PC-9 (cell line): Measurements from ENCODE around the gene CNNM2. TPM values are rescaled to one million over a fixed set of nuclear protein-coding genes. Genes with fewer than 3 reads are reported as not detected.
"Not testable (repeated sequence)": the region's sequence is repeated elsewhere in the genome, so short reads cannot be mapped to it uniquely, and the experiment has no call there.

Experiments used
- BruUV-seq: library from RNA; stranded (reverse); fragments of 400-500 nt; replicated peaks from 2 replicates; lab custom pipeline; 2021; lab: Mats Ljungman, UMichigan
- CTCF ChIA-PET: fragments of 300-600 bp; sonication (Branson Sonifier 250); formaldehyde crosslinking; loops from one replicate; lab custom pipeline; 2022; ENCODE audit warnings: antibody characterized with exemption; lab: Charles Lee
- POLR2A ChIA-PET: fragments of 300-600 bp; sonication (Branson Sonifier 250); formaldehyde crosslinking; loops from one replicate; lab custom pipeline; 2022; ENCODE audit warnings: antibody characterized with exemption; ENCODE audit not compliant: unreplicated experiment; lab: Charles Lee
- DNase-seq, 2 experiments: peaks; one replicate each; pipeline versions ENCODE4 v3.0.0 to v3.0.0-alpha.2; 2015 to 2022; ENCODE audit warnings: mixed read lengths in 1 of 2
- H2AFZ ChIP-seq: fragments of 200-600 bp; sonication (generic); 2 replicates; pipeline ENCODE4 v1.8.1; 2017; ENCODE audit warnings: antibody characterized with exemption
- H3F3A ChIP-seq: fragments of 200-600 bp; sonication (generic); 2 replicates; pipeline ENCODE4 v1.8.1; 2017; ENCODE audit warnings: antibody characterized with exemption, mild to moderate bottlenecking, low read depth; ENCODE audit not compliant: insufficient read depth
- H3K27ac ChIP-seq: fragments of 200-600 bp; sonication (generic); 2 replicates; pipeline ENCODE4 v1.6.1; 2016; ENCODE audit warnings: mixed run types
- H3K27me3 ChIP-seq: fragments of 200-600 bp; sonication (generic); 2 replicates; pipeline ENCODE4 v1.6.1; 2016; ENCODE audit warnings: low read depth, mixed run types; ENCODE audit not compliant: insufficient read depth
- H3K36me3 ChIP-seq: fragments of 200-600 bp; sonication (generic); 2 replicates; pipeline ENCODE4 v1.6.1; 2016; ENCODE audit warnings: low read depth, mixed run types
- H3K4me1 ChIP-seq: fragments of 200-600 bp; sonication (generic); replicated peaks from 2 replicates; pipeline ENCODE4 v1.6.1; 2016; ENCODE audit warnings: mixed run types; ENCODE audit not compliant: insufficient read depth
- H3K4me2 ChIP-seq: fragments of 200-600 bp; sonication (generic); 2 replicates; pipeline ENCODE4 v1.6.1; 2017; ENCODE audit warnings: mixed run types
- H3K4me3 ChIP-seq: fragments of 200-600 bp; sonication (generic); 2 replicates; pipeline ENCODE4 v1.6.1; 2016; ENCODE audit warnings: mixed run types
- H3K79me2 ChIP-seq: fragments of 200-600 bp; sonication (generic); 2 replicates; pipeline ENCODE4 v1.6.1; 2017; ENCODE audit warnings: low read depth, mixed run types
- H3K9me2 ChIP-seq: fragments of 200-600 bp; sonication (generic); 2 replicates; pipeline ENCODE4 v1.8.1; 2017; ENCODE audit warnings: mild to moderate bottlenecking; ENCODE audit not compliant: insufficient read depth
- H3K9me3 ChIP-seq: fragments of 200-600 bp; sonication (generic); 2 replicates; pipeline ENCODE4 v1.8.1; 2016; ENCODE audit warnings: low read depth; ENCODE audit not compliant: insufficient read depth
- H4K20me1 ChIP-seq: fragments of 200-600 bp; sonication (generic); 2 replicates; pipeline ENCODE4 v1.8.1; 2017; ENCODE audit not compliant: insufficient read depth
- EZH2 ChIP-seq: fragments of 200-600 bp; sonication (generic); IDR thresholded peaks from 2 replicates; pipeline ENCODE4 v1.8.0; 2017; ENCODE audit warnings: antibody characterized with exemption, low read depth
- intact Hi-C: fragments of 100-400 bp; cut with micrococcal nuclease; formaldehyde crosslinking; loops from one replicate; pipeline ENCODE4 v1.10.0; 2022; ENCODE audit not compliant: unreplicated experiment
- total RNA-seq: library from RNA; stranded (reverse); gene quantifications from 2 replicates; pipeline ENCODE4 v1.2.3, GENCODE V29; 2021
- TF ChIP-seq, protein P1 (sequence below): fragments of 200-600 bp; sonication (generic); conservative IDR thresholded peaks from 2 replicates; pipeline ENCODE4 v1.6.1; 2017; ENCODE audit warnings: mixed run types, antibody characterized with exemption, mild to moderate bottlenecking, moderate library complexity

Gene CNNM2
- total RNA-seq, 1 experiment from 2014 or later, result 8.8 TPM

DNA sequence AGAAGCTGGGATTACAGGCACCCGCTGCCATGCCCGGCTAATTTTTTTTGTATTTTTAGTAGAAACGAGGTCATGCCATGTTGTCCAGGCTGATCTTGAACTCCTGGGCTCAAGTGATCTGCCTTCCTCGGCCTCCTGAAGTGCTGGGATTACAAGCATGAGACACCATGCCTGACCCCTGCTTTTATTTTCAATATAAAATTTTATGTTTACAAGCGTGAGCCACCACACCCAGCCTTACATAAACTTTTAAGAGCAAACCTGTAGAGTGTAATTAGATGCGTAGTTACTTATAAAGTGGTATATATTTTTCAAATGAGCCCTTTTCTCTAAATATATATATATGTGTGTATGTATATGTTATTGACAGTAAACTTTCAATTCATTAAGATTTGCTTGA is 8.7 kb downstream of the CNNM2 start:
- Histone ChIP-seq H3K4me2 (no peak overlapping the region), H3F3A (no peaks in the 10 kb centered on the region), H3K9me2 (no peaks in the 10 kb centered on the region), H3K27me3 (no peaks in the 10 kb centered on the region), H3K79me2 (peaks cover 6% of the 10 kb centered on the region; the same call in 1 of the 2 replicates), H3K36me3 (no peaks in the 10 kb centered on the region), H4K20me1 (no peaks in the 10 kb centered on the region), H2AFZ (no peak overlapping the region), H3K4me3 (no peak overlapping the region), H3K27ac (no peak overlapping the region), H3K9me3 (no peaks in the 10 kb centered on the region), H3K4me1 (peaks cover 8% of the 10 kb centered on the region)
- no TSS peak for BruUV-seq
- intact Hi-C loops, result no loop called here
- CTCF ChIA-PET, result no interaction called here
- TF ChIP-seq, protein P1, sequence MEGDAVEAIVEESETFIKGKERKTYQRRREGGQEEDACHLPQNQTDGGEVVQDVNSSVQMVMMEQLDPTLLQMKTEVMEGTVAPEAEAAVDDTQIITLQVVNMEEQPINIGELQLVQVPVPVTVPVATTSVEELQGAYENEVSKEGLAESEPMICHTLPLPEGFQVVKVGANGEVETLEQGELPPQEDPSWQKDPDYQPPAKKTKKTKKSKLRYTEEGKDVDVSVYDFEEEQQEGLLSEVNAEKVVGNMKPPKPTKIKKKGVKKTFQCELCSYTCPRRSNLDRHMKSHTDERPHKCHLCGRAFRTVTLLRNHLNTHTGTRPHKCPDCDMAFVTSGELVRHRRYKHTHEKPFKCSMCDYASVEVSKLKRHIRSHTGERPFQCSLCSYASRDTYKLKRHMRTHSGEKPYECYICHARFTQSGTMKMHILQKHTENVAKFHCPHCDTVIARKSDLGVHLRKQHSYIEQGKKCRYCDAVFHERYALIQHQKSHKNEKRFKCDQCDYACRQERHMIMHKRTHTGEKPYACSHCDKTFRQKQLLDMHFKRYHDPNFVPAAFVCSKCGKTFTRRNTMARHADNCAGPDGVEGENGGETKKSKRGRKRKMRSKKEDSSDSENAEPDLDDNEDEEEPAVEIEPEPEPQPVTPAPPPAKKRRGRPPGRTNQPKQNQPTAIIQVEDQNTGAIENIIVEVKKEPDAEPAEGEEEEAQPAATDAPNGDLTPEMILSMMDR, result no peak
- TF ChIP-seq EZH2, result no peak
- POLR2A ChIA-PET, result no interaction called here
- no peak for DNase-seq

DNA sequence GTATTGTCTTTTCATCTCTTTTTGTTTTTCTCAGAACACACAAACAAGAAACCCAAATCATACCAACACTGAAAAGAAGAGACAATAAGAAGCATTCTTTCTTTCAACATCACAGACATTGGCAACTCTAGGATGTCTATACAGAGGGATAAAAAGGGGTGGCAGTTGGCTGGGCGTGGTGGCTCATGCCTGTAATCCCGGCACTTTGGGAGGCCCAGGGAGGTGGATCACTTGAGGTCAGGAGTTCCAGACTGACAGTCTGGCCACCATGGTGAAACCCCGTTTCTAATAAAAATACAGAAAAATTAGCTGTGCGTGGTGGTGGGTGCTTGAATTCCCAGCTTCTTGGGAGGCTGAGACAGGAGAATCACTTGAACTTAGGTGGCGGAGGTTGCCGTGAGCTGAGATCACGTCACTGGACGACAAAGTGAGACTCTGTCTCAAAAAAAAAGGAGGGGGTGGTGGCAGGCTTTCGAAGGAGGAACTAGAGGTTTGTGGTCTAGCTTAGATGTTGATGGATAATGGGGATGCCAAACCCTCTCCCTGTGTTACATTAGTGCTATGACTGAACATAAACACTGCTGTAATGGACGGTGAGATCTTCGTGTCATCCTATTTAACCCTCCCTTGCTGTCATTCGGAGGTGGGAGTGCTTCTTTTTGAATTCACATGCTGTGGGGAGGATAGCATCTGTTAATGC is 9.4 kb downstream of the CNNM2 start:
- Histone ChIP-seq H3K4me1 (0 out of 2 replicates have a peak, but pooled peaks cover 2% of the 10 kb centered on the region), H4K20me1 (no peaks in the 10 kb centered on the region), H3K4me2 (no peak overlapping the region), H3K9me3 (no peaks in the 10 kb centered on the region), H3K9me2 (no peaks in the 10 kb centered on the region), H3K36me3 (no peaks in the 10 kb centered on the region), H3F3A (no peaks in the 10 kb centered on the region), H3K27ac (no peak overlapping the region), H3K79me2 (peaks cover 6% of the 10 kb centered on the region; the same call in 1 of the 2 replicates), H3K4me3 (no peak overlapping the region), H2AFZ (no peak overlapping the region), H3K27me3 (no peaks in the 10 kb centered on the region)
- CTCF ChIA-PET, result no interaction called here
- intact Hi-C loops, result no loop called here
- TF ChIP-seq, protein P1, result no peak
- no peak for TF ChIP-seq EZH2
- DNase-seq, result no peak
- no TSS peak for BruUV-seq
- POLR2A ChIA-PET, result no interaction called here

DNA sequence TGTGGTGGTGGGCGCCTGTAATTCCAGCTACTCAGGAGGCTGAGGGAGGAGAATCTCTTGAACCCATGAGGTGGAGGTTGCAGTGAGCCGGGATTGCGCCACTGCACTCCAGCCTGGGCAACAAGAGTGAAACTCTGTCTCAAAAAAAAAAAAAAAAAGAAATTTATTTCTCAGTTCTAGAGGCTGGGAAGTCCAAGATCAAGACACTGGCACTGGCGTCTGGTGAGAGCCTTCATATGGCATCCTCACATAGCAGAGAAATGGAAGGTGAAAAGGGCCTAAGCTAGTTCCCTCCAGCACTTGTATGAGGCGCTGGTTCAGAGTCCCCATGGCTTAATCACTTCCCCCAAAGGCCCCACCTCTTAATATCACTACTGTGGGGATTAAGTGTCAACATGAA is 10.3 kb downstream of the CNNM2 start:
- H3K27me3 ChIP-seq, H4K20me1 ChIP-seq, H3K4me3 ChIP-seq, POLR2A ChIA-PET, H3K9me3 ChIP-seq, H3F3A ChIP-seq, H3K27ac ChIP-seq, H3K4me1 ChIP-seq, H2AFZ ChIP-seq, DNase-seq, H3K79me2 ChIP-seq, BruUV-seq, H3K9me2 ChIP-seq, intact Hi-C loops, H3K36me3 ChIP-seq, H3K4me2 ChIP-seq, CTCF ChIA-PET: not testable (repeated sequence)

DNA sequence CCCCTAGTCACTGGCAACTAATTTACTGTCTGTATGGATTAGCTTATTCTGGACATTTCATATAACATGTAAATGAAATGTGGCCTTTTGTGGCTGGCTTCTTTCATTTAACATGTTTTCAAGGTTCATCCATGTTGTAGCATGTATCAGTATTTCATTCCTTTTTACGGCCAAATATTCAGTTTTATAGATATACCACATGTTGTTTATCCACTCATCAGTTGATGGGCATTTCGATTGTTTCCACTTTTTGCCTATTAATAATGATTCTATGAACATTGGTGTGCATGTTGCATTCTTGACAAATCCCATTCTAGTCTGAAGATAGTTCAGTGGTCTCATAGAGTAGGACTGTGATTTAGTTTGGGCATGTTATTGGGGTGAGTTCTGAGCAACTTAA is 12.6 kb downstream of the CNNM2 start:
- ChIA-PET POLR2A (no interaction called here), CTCF (no interaction called here)
- Histone ChIP-seq H2AFZ (no peak overlapping the region), H3K9me3 (no peaks in the 10 kb centered on the region), H3K9me2 (no peaks in the 10 kb centered on the region), H3K27ac (no peak overlapping the region), H3K27me3 (no peaks in the 10 kb centered on the region), H3K79me2 (no peaks in the 10 kb centered on the region), H3K4me2 (no peak overlapping the region), H3F3A (no peaks in the 10 kb centered on the region), H3K4me1 (no peaks in the 10 kb centered on the region), H3K4me3 (no peak overlapping the region), H3K36me3 (no peaks in the 10 kb centered on the region), H4K20me1 (no peaks in the 10 kb centered on the region)
- no peak for DNase-seq
- BruUV-seq, result no TSS peak
- no peak for TF ChIP-seq EZH2
- TF ChIP-seq, protein P1, result no peak
- intact Hi-C loops, result no loop called here
